Ishikawa (cell line): ENCODE data around the gene SAFB.

Experiments used
- CREB1 ChIP-seq: IDR thresholded peaks from 2 replicates; pipeline ENCODE4 v1.6.1; 2012; ENCODE audit warnings: low read depth
- EGR1 ChIP-seq: IDR thresholded peaks from 2 replicates; pipeline ENCODE4 v1.6.1; 2012
- EP300 ChIP-seq: IDR thresholded peaks from 2 replicates; pipeline ENCODE4 v1.6.1; 2012; ENCODE audit warnings: borderline replicate concordance
- FOXM1 ChIP-seq: IDR thresholded peaks from 2 replicates; pipeline ENCODE4 v1.6.1; 2012; ENCODE audit warnings: low read depth, borderline replicate concordance
- NFIC ChIP-seq: IDR thresholded peaks from 2 replicates; pipeline ENCODE4 v1.6.1; 2012
- RAD21 ChIP-seq: IDR thresholded peaks from 2 replicates; pipeline ENCODE4 v1.6.1; 2012; ENCODE audit warnings: low read depth
- TAF1 ChIP-seq: IDR thresholded peaks from 2 replicates; pipeline ENCODE4 v1.6.1; 2012; ENCODE audit warnings: low read depth, mild to moderate bottlenecking
- TEAD4 ChIP-seq: IDR thresholded peaks from 2 replicates; pipeline ENCODE4 v1.6.1; 2012
- YY1 ChIP-seq: IDR thresholded peaks from 2 replicates; pipeline ENCODE4 v1.6.1; 2012; ENCODE audit warnings: low read depth
- TF ChIP-seq, protein P1 (sequence below): IDR thresholded peaks from 2 replicates; pipeline ENCODE4 v1.6.1; 2012
- TF ChIP-seq, protein P2 (sequence below): IDR thresholded peaks from 2 replicates; pipeline ENCODE4 v1.6.1; 2012; ENCODE audit warnings: low read depth, mild to moderate bottlenecking

DNA sequence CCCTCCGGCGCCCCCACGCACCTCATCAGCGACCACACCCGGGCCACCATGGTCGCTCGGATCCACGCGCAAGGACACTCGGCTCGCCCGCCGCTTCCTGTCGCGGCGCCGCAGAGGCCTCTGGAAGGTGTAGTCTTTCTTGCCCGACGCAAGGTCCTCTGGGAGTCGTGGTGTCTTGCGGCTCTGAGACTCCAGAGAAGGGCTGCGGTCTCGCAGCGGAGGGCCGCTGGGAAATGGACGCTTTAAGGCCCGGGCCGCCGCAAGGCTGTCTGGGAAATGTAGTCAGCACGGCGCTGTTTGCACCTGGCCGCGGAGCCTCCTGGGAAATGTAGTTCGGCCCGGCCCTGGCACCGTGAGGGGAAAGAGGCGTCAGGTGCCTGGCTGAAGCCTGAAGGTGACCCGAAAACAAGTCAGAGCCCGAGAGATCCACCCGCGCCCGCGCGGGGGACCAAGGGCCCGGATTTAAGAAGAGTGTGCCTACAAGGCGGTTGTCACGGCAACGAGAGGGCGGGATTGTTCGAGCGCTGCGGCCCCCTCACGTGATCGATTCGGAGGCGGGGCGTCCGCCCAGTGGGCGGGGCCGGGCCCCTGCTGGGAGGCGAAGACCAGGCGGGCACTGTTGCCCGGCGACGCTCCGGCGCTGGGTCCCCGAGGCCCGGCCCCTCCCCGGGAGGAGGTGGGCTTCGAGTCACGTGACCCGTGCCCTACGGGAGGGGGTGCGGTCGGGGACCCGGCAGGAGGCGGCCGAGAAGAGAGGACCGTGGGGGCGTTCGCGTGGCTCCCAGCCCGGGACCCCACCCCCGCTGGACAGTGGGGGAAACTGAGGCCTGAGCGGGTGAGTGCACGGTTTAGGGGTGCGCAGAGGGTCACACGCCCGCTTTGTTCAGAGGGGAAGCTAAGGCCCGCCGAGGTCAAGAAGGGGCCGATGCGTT lies 57.8 kb downstream of the SAFB start, which contains the start of the genes HSD11B1L and MICOS13:
- TF ChIP-seq CREB1 (0 out of 2 replicates have a peak, but pooled peaks have one; percentile 33), TAF1 (peak; percentile 76), EP300 (no peak; the same call in 1 of the 2 replicates), RAD21 (no peak), NFIC (no peak), TEAD4 (no peak), EGR1 (no peak), YY1 (peak; percentile 77), FOXM1 (no peak)
- TF ChIP-seq, protein P1, sequence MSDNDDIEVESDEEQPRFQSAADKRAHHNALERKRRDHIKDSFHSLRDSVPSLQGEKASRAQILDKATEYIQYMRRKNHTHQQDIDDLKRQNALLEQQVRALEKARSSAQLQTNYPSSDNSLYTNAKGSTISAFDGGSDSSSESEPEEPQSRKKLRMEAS, result peak; percentile 53; the same call in 1 of the 2 replicates
- TF ChIP-seq, protein P2, sequence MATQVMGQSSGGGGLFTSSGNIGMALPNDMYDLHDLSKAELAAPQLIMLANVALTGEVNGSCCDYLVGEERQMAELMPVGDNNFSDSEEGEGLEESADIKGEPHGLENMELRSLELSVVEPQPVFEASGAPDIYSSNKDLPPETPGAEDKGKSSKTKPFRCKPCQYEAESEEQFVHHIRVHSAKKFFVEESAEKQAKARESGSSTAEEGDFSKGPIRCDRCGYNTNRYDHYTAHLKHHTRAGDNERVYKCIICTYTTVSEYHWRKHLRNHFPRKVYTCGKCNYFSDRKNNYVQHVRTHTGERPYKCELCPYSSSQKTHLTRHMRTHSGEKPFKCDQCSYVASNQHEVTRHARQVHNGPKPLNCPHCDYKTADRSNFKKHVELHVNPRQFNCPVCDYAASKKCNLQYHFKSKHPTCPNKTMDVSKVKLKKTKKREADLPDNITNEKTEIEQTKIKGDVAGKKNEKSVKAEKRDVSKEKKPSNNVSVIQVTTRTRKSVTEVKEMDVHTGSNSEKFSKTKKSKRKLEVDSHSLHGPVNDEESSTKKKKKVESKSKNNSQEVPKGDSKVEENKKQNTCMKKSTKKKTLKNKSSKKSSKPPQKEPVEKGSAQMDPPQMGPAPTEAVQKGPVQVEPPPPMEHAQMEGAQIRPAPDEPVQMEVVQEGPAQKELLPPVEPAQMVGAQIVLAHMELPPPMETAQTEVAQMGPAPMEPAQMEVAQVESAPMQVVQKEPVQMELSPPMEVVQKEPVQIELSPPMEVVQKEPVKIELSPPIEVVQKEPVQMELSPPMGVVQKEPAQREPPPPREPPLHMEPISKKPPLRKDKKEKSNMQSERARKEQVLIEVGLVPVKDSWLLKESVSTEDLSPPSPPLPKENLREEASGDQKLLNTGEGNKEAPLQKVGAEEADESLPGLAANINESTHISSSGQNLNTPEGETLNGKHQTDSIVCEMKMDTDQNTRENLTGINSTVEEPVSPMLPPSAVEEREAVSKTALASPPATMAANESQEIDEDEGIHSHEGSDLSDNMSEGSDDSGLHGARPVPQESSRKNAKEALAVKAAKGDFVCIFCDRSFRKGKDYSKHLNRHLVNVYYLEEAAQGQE, result no peak
